Mesenchymal stem cell (in vitro differentiated cells and primary cell): ENCODE data around the gene DEF6.

Experiments
- DNase-seq: peaks from one replicate; pipeline ENCODE4 v3.0.0-alpha.2; 2013
- H2AFZ ChIP-seq: one replicate; pipeline ENCODE4 v1.6.1; 2013; ENCODE audit warnings: low read depth, mild to moderate bottlenecking, control low read depth, inconsistent platforms, low read length, moderate library complexity
- H2AK5ac ChIP-seq: 2 replicates; pipeline ENCODE4 v1.6.1; 2013; ENCODE audit warnings: low read length, moderate library complexity, mild to moderate bottlenecking, inconsistent platforms; ENCODE audit not compliant: severe bottlenecking
- H2BK120ac ChIP-seq: one replicate; pipeline ENCODE4 v1.6.1; 2013; ENCODE audit warnings: low read depth, mild to moderate bottlenecking, inconsistent platforms, low read length, moderate library complexity
- H2BK12ac ChIP-seq, 2 experiments: one replicate each; pipeline ENCODE4 v1.6.1; 2013; ENCODE audit warnings: inconsistent platforms in 2 of 2, low read length in 2 of 2, mild to moderate bottlenecking in 2 of 2, moderate library complexity in 2 of 2, control low read depth in 1 of 2
- H2BK15ac ChIP-seq: one replicate; pipeline ENCODE4 v1.6.1; 2013; ENCODE audit warnings: mild to moderate bottlenecking, low read depth, inconsistent platforms; ENCODE audit not compliant: poor library complexity, severe bottlenecking
- H2BK5ac ChIP-seq: 2 replicates; pipeline ENCODE4 v1.6.1; 2013; ENCODE audit warnings: low read depth, mild to moderate bottlenecking, low read length, control low read depth, inconsistent platforms; ENCODE audit not compliant: poor library complexity, severe bottlenecking
- H3K14ac ChIP-seq, 2 experiments: one replicate each; pipeline ENCODE4 v1.6.1; 2013; ENCODE audit warnings: inconsistent platforms in 2 of 2, low read length in 2 of 2, control low read depth in 1 of 2, mild to moderate bottlenecking in 1 of 2, moderate library complexity in 1 of 2
- H3K18ac ChIP-seq, 2 experiments: one replicate each; pipeline ENCODE4 v1.6.1; 2013; ENCODE audit warnings: inconsistent platforms in 2 of 2, low read length in 2 of 2, control low read depth in 1 of 2, low read depth in 1 of 2, mild to moderate bottlenecking in 1 of 2
- H3K23ac ChIP-seq, 2 experiments: one replicate each; pipeline ENCODE4 v1.6.1; 2013; ENCODE audit warnings: inconsistent platforms in 2 of 2, low read length in 2 of 2, mild to moderate bottlenecking in 2 of 2, moderate library complexity in 2 of 2, control low read depth in 1 of 2
- H3K27ac ChIP-seq: 2 replicates; pipeline ENCODE4 v1.5.1; 2013; ENCODE audit warnings: mild to moderate bottlenecking, moderate library complexity, low read length, control low read depth, inconsistent platforms; ENCODE audit not compliant: poor library complexity, severe bottlenecking
- H3K27me3 ChIP-seq, 2 experiments: 2 replicates each; pipeline versions ENCODE4 v1.6.1 to v1.7.0; 2013; ENCODE audit warnings: low read length in 2 of 2, mild to moderate bottlenecking in 2 of 2, moderate library complexity in 2 of 2, control low read depth in 1 of 2, inconsistent platforms in 1 of 2; ENCODE audit not compliant: control insufficient read depth in 1 of 2, insufficient read depth in 1 of 2
- H3K36me3 ChIP-seq, 2 experiments: 2 replicates each; pipeline versions ENCODE4 v1.6.1 to v1.7.0; 2013; ENCODE audit warnings: low read length in 2 of 2, control low read depth in 1 of 2, inconsistent platforms in 1 of 2, low read depth in 1 of 2, mild to moderate bottlenecking in 1 of 2; ENCODE audit not compliant: insufficient read depth in 2 of 2, control insufficient read depth in 1 of 2
- H3K4ac ChIP-seq, 2 experiments: one replicate each; pipeline ENCODE4 v1.6.1; 2013; ENCODE audit warnings: inconsistent platforms in 2 of 2, low read length in 2 of 2, mild to moderate bottlenecking in 2 of 2, moderate library complexity in 2 of 2, control low read depth in 1 of 2, low read depth in 1 of 2
- H3K4me1 ChIP-seq: 2 replicates; pipeline ENCODE4 v1.6.1; 2013; ENCODE audit warnings: low read depth, low read length, control low read depth; ENCODE audit not compliant: control insufficient read depth, insufficient read depth
- H3K4me2 ChIP-seq: 2 replicates; pipeline ENCODE4 v1.6.1; 2013; ENCODE audit warnings: low read length, mild to moderate bottlenecking, inconsistent platforms; ENCODE audit not compliant: poor library complexity, severe bottlenecking
- H3K4me3 ChIP-seq, 2 experiments: 2 replicates each; pipeline versions ENCODE4 v1.5.1 to v1.7.0; 2013; ENCODE audit warnings: low read length in 2 of 2, mild to moderate bottlenecking in 2 of 2, control low read depth in 1 of 2, low read depth in 1 of 2; ENCODE audit not compliant: insufficient read depth in 1 of 2
- H3K79me1 ChIP-seq: replicated peaks from 2 replicates; pipeline ENCODE4 v1.6.1; 2013; ENCODE audit warnings: mild to moderate bottlenecking, control low read depth, low read length, inconsistent platforms; ENCODE audit not compliant: poor library complexity, severe bottlenecking
- H3K9ac ChIP-seq: 2 replicates; pipeline ENCODE4 v1.7.0; 2013; ENCODE audit warnings: mild to moderate bottlenecking, low read length, moderate library complexity
- H3K9me3 ChIP-seq: 2 replicates; pipeline ENCODE4 v1.7.0; 2013; ENCODE audit warnings: mild to moderate bottlenecking, low read length; ENCODE audit not compliant: control insufficient read depth
- H4K8ac ChIP-seq: one replicate; pipeline ENCODE4 v1.6.1; 2013; ENCODE audit warnings: inconsistent platforms, mild to moderate bottlenecking, low read length, moderate library complexity
- H4K91ac ChIP-seq: one replicate; pipeline ENCODE4 v1.6.1; 2013; ENCODE audit warnings: mild to moderate bottlenecking, low read length, inconsistent platforms
- WGBS: methylation state at CpG from one replicate; pipeline ENCODE4 v1.1.7; 2013; ENCODE audit warnings: mixed read lengths; 5-methylcytosine and 5-hydroxymethylcytosine counted together

Gene DEF6

GRCh38 chr6:35341557-35341956, 43.9 kb downstream of the DEF6 start:
- Histone ChIP-seq H3K4me2 (no peak overlapping the region), H2AFZ (no peak overlapping the region), H3K18ac (no peak overlapping the region), H3K27me3 (peaks cover 0 to 5% of the 10 kb centered on the region in 2 experiments), H3K9me3 (no peaks in the 10 kb centered on the region), H3K36me3 (peaks cover 11 to 15% of the 10 kb centered on the region in 2 experiments), H4K8ac (no peak overlapping the region), H2AK5ac (no peak overlapping the region), H2BK15ac (no peak overlapping the region), H2BK120ac (no peak overlapping the region), H2BK12ac (no peak overlapping the region), H3K4me3 (no peak overlapping the region), H3K79me1 (peaks cover 32% of the 10 kb centered on the region), H4K91ac (no peak overlapping the region), H3K4me1 (peaks cover 6% of the 10 kb centered on the region), H3K27ac (no peak overlapping the region), H2BK5ac (no peak overlapping the region), H3K9ac (no peak overlapping the region), H3K4ac (no peak overlapping the region), H3K14ac (no peak overlapping the region), H3K23ac (no peak overlapping the region)
- 91% methylated on average over 11 of the region's 13 CpGs for WGBS
- DNase-seq: no peak

- Histone ChIP-seq H2BK5ac (no peak within 1 kb of the TSS), H3K9ac (peak within 1 kb of the TSS; percentile 94), H3K14ac (peak within 1 kb of the TSS; percentile 67 to 98), H2AFZ (peak within 1 kb of the TSS; percentile 97), H2BK12ac (peak within 1 kb of the TSS in 1 of 2 experiments; percentile 71), H3K4me2 (peak within 1 kb of the TSS; percentile 98), H2BK120ac (peak within 1 kb of the TSS; percentile 29), H2BK15ac (peak within 1 kb of the TSS; percentile 60), H3K4me1 (peaks cover 6% of the 10 kb centered on the region), H3K18ac (peak within 1 kb of the TSS; percentile 45 to 90), H3K27ac (no peak within 1 kb of the TSS), H3K36me3 (peaks cover 11 to 23% of the 10 kb centered on the region in 2 experiments), H4K8ac (peak within 1 kb of the TSS; percentile 76), H4K91ac (no peak within 1 kb of the TSS), H3K23ac (peak within 1 kb of the TSS; percentile 34 to 87), H2AK5ac (no peak within 1 kb of the TSS), H3K4ac (peak within 1 kb of the TSS in 1 of 2 experiments; percentile 92), H3K27me3 (peaks cover 0 to 5% of the 10 kb centered on the region in 2 experiments), H3K9me3 (no peaks in the 10 kb centered on the region), H3K79me1 (peaks cover 37% of the 10 kb centered on the region), H3K4me3 (peak within 1 kb of the TSS; percentile 88 to 93)
- DNase-seq: peak; percentile 94
- under 1% methylated on average over 69 of the region's 77 CpGs for WGBS
Measured at GRCh38 chr6:35342258-35343091, 44.9 kb downstream of the DEF6 start, which contains the start of gene PPARD. PPARD (plus strand) TSS chr6:35342558; CDS start chr6:35411088, 68,530 bp downstream.

- Histone ChIP-seq H3K27me3 (peaks cover 0 to 5% of the 10 kb centered on the region in 2 experiments), H2AFZ (no peak overlapping the region), H3K36me3 (peaks cover 11 to 27% of the 10 kb centered on the region in 2 experiments), H2BK12ac (no peak overlapping the region), H2AK5ac (no peak overlapping the region), H3K4ac (peak overlapping the region in 1 of 2 experiments; percentile 92), H3K27ac (no peak overlapping the region), H4K8ac (peak overlapping the region; percentile 69), H2BK120ac (no peak overlapping the region), H3K4me3 (peak overlapping the region; percentile 88 to 93), H3K79me1 (peaks cover 37% of the 10 kb centered on the region), H2BK5ac (no peak overlapping the region), H3K4me2 (peak overlapping the region; percentile 98), H3K9ac (peak overlapping the region; percentile 94), H4K91ac (no peak overlapping the region), H3K18ac (peak overlapping the region; percentile 11 to 45), H3K14ac (peak overlapping the region in 1 of 2 experiments; percentile 67), H3K4me1 (peaks cover 6% of the 10 kb centered on the region), H3K23ac (peak overlapping the region; percentile 34 to 87), H3K9me3 (no peaks in the 10 kb centered on the region), H2BK15ac (peak overlapping the region; percentile 3)
- DNase-seq: no peak
- 62% methylated on average over 11 of the region's 13 CpGs for WGBS
Measured at GRCh38 chr6:35343092-35343834, 45.6 kb downstream of the DEF6 start.
